H1 (cell line): ENCODE measurements around the gene ALDH1A3. TPM values are rescaled to one million over a fixed set of nuclear protein-coding genes. Genes with fewer than 3 reads are reported as not detected.

Experiments used
- CTCF ChIA-PET: fragments of 300-600 bp; sonication (Branson Sonifier 250); formaldehyde crosslinking; loops from one replicate; lab custom pipeline; 2021; ENCODE audit not compliant: partially characterized antibody; lab: Charles Lee
- POLR2A ChIA-PET: fragments of 300-600 bp; sonication (Branson Sonifier 250); formaldehyde crosslinking; loops from one replicate; lab custom pipeline; 2021; ENCODE audit warnings: inconsistent platforms; ENCODE audit not compliant: partially characterized antibody; lab: Charles Lee
- DNase-seq, 2 experiments: peaks; one replicate each; pipeline versions ENCODE4 v3.0.0 to v3.0.0-alpha.2; 2010 to 2022; ENCODE audit warnings: low spot score in 2 of 2, low read depth in 1 of 2, mixed read lengths in 1 of 2
- FAIRE-seq: peaks from 2 replicates; lab custom pipeline; 2011; peaks lifted over from hg19 to GRCh38; lab: Jason Lieb, UNC
- H2AFZ ChIP-seq: 2 replicates; pipeline ENCODE4 v1.8.1; 2012; ENCODE audit warnings: low read length, inconsistent platforms
- H2AK5ac ChIP-seq: 2 replicates; pipeline ENCODE4 v1.6.1; 2013; ENCODE audit warnings: low read depth, low read length
- H2BK120ac ChIP-seq: replicated peaks from 2 replicates; pipeline ENCODE3; 2013; ENCODE audit warnings: low read depth, low read length, inconsistent platforms
- H2BK12ac ChIP-seq: 2 replicates; pipeline ENCODE4 v1.6.1; 2013; ENCODE audit warnings: low read depth, low read length
- H2BK15ac ChIP-seq: 2 replicates; pipeline ENCODE4 v1.6.1; 2013; ENCODE audit warnings: low read length
- H2BK20ac ChIP-seq: 2 replicates; pipeline ENCODE4 v1.6.1; 2013; ENCODE audit warnings: low read length
- H2BK5ac ChIP-seq: 2 replicates; pipeline ENCODE4 v1.6.1; 2013; ENCODE audit warnings: low read depth, low read length
- H3K14ac ChIP-seq: 2 replicates; pipeline ENCODE4 v1.6.1; 2013; ENCODE audit warnings: inconsistent platforms; ENCODE audit not compliant: insufficient read length
- H3K18ac ChIP-seq: 2 replicates; pipeline ENCODE4 v1.6.1; 2013; ENCODE audit warnings: low read length; ENCODE audit errors: extremely low read depth
- H3K23ac ChIP-seq: 2 replicates; pipeline ENCODE4 v1.6.1; 2013; ENCODE audit warnings: inconsistent platforms; ENCODE audit not compliant: insufficient read length
- H3K23me2 ChIP-seq: 2 replicates; pipeline ENCODE4 v1.6.1; 2013; ENCODE audit warnings: low read depth, low read length
- H3K27ac ChIP-seq: 2 replicates; pipeline ENCODE4 v1.6.1; 2011; ENCODE audit warnings: low read depth, low read length, inconsistent platforms
- H3K27me3 ChIP-seq, 4 experiments: replicated peaks in 1 of 4; 1 replicate in 1 of 4; 2 replicates in 3 of 4; pipeline versions ENCODE4 v1.6.1 to v1.8.1; 2011 to 2013; ENCODE audit warnings: low read length in 3 of 4, mild to moderate bottlenecking in 3 of 4, inconsistent platforms in 2 of 4, mixed read lengths in 2 of 4, moderate library complexity in 1 of 4; ENCODE audit not compliant: control insufficient read depth in 3 of 4, insufficient read depth in 3 of 4; ENCODE audit errors: extremely low read depth in 1 of 4
- H3K36me3 ChIP-seq, 4 experiments: 2 replicates each; pipeline versions ENCODE4 v1.6.1 to v1.8.1; 2011 to 2013; ENCODE audit warnings: mild to moderate bottlenecking in 4 of 4, low read length in 3 of 4, moderate library complexity in 2 of 4, control low read depth in 1 of 4, inconsistent platforms in 1 of 4; ENCODE audit not compliant: insufficient read depth in 4 of 4, control insufficient read depth in 2 of 4
- H3K4ac ChIP-seq: replicated peaks from 2 replicates; pipeline ENCODE3; 2013; ENCODE audit warnings: low read length, low read depth, mixed read lengths, inconsistent platforms; ENCODE audit not compliant: insufficient read length
- H3K4me1 ChIP-seq, 4 experiments: replicated peaks in 1 of 4; 1 replicate in 1 of 4; 2 replicates in 3 of 4; pipeline versions ENCODE4 v1.6.1 to v1.8.1; 2011 to 2013; ENCODE audit warnings: low read length in 3 of 4, inconsistent platforms in 2 of 4, mixed read lengths in 1 of 4; ENCODE audit not compliant: insufficient read depth in 4 of 4, control insufficient read depth in 3 of 4
- H3K4me2 ChIP-seq, 2 experiments: 2 replicates each; pipeline versions ENCODE4 v1.6.1 to v1.8.1; 2011 to 2013; ENCODE audit warnings: low read depth in 2 of 2, low read length in 2 of 2, control low read depth in 1 of 2, inconsistent platforms in 1 of 2, mild to moderate bottlenecking in 1 of 2; ENCODE audit not compliant: insufficient read depth in 1 of 2
- H3K4me3 ChIP-seq, 4 experiments: fragments of 200-600, 300-600 bp in 1 of 4; sonication (generic), shearing (Covaris generic), sonication (Bioruptor Twin) in 1 of 4; 2 replicates each; pipeline versions ENCODE4 v1.5.1 to v1.8.1; 2011 to 2016; ENCODE audit warnings: low read length in 4 of 4, low read depth in 3 of 4, control low read depth in 2 of 4, inconsistent platforms in 2 of 4, mild to moderate bottlenecking in 2 of 4, mixed read lengths in 1 of 4, moderate library complexity in 1 of 4; ENCODE audit not compliant: insufficient read depth in 2 of 4; ENCODE audit errors: extremely low read depth in 1 of 4
- H3K56ac ChIP-seq: replicated peaks from 2 replicates; pipeline ENCODE3; 2013; ENCODE audit warnings: low read depth, mild to moderate bottlenecking, mixed read lengths, low read length, inconsistent platforms; ENCODE audit not compliant: insufficient read length
- H3K79me1 ChIP-seq: 2 replicates; pipeline ENCODE4 v1.6.1; 2013; ENCODE audit warnings: low read depth, low read length, control low read depth
- H3K79me2 ChIP-seq, 2 experiments: 2 replicates each; pipeline versions ENCODE4 v1.6.1 to v1.8.1; 2012 to 2013; ENCODE audit warnings: low read length in 2 of 2, mild to moderate bottlenecking in 2 of 2, inconsistent platforms in 1 of 2; ENCODE audit not compliant: insufficient read depth in 2 of 2, control insufficient read depth in 1 of 2
- H3K9ac ChIP-seq, 4 experiments: replicated peaks in 1 of 4; 1 replicate in 1 of 4; 2 replicates in 3 of 4; pipeline versions ENCODE4 v1.6.1 to v1.8.1; 2011 to 2013; ENCODE audit warnings: low read depth in 3 of 4, low read length in 3 of 4, control low read depth in 2 of 4, mild to moderate bottlenecking in 2 of 4, moderate library complexity in 2 of 4, inconsistent platforms in 1 of 4; ENCODE audit errors: extremely low read depth in 1 of 4
- H3K9me3 ChIP-seq, 2 experiments: 2 replicates each; pipeline versions ENCODE4 v1.6.1 to v1.8.1; 2012 to 2013; ENCODE audit warnings: mild to moderate bottlenecking in 2 of 2, moderate library complexity in 2 of 2, control low read depth in 1 of 2, inconsistent platforms in 1 of 2, low read depth in 1 of 2, low read length in 1 of 2, mixed read lengths in 1 of 2; ENCODE audit not compliant: insufficient read depth in 2 of 2
- H4K20me1 ChIP-seq, 2 experiments: replicated peaks in 1 of 2; 2 replicates each; pipeline versions ENCODE3 to v1.8.1; 2011 to 2013; ENCODE audit warnings: inconsistent platforms in 2 of 2, low read length in 2 of 2, mild to moderate bottlenecking in 1 of 2; ENCODE audit not compliant: insufficient read depth in 2 of 2, control insufficient read depth in 1 of 2
- H4K5ac ChIP-seq: 2 replicates; pipeline ENCODE4 v1.6.1; 2013; ENCODE audit warnings: low read length, low read depth, mixed read lengths, inconsistent platforms; ENCODE audit not compliant: insufficient read length
- H4K8ac ChIP-seq: 2 replicates; pipeline ENCODE4 v1.8.0; 2013; ENCODE audit warnings: mild to moderate bottlenecking, moderate library complexity, low read length, inconsistent platforms; ENCODE audit not compliant: insufficient read depth; ENCODE audit errors: extremely low read depth
- H4K91ac ChIP-seq: replicated peaks from 2 replicates; pipeline ENCODE3; 2013; ENCODE audit warnings: low read length, mixed read lengths, inconsistent platforms; ENCODE audit not compliant: insufficient read length
- CHD1 ChIP-seq: IDR thresholded peaks from 2 replicates; pipeline ENCODE4 v1.6.1; 2012; ENCODE audit warnings: low read depth, low read length, improper control_type of control experiment
- JUND ChIP-seq: IDR thresholded peaks from 2 replicates; pipeline ENCODE4 v1.6.1; 2011; ENCODE audit warnings: mild to moderate bottlenecking, improper control_type of control experiment, low read length
- NRF1 ChIP-seq: IDR thresholded peaks from 2 replicates; pipeline ENCODE4 v1.6.1; 2011; ENCODE audit warnings: mild to moderate bottlenecking, low read depth, low read length, improper control_type of control experiment
- RFX5 ChIP-seq: IDR thresholded peaks from 2 replicates; pipeline ENCODE4 v1.6.1; 2011; ENCODE audit warnings: low read depth, low read length, improper control_type of control experiment, borderline replicate concordance
- SIRT6 ChIP-seq: IDR thresholded peaks from one replicate; pipeline ENCODE4 v1.7.1; 2012; ENCODE audit warnings: low read length, inconsistent platforms
- TAF1 ChIP-seq: IDR thresholded peaks from 2 replicates; pipeline ENCODE4 v1.6.1; 2011; ENCODE audit warnings: mild to moderate bottlenecking, low read depth, low read length
- TBP ChIP-seq: IDR thresholded peaks from 2 replicates; pipeline ENCODE4 v1.6.1; 2011; ENCODE audit warnings: low read depth, low read length, improper control_type of control experiment
- WGBS, 2 experiments: shearing (Covaris generic) in 1 of 2; methylation state at CpG; one replicate each; pipeline versions ENCODE4 v1.1.6 to v1.1.7; 2013 to 2015; ENCODE audit warnings: low lambda C conversion rate in 2 of 2, mixed read lengths in 2 of 2, inconsistent platforms in 1 of 2, low coverage in 1 of 2, missing lambda C conversion rate in 1 of 2; ENCODE audit not compliant: insufficient replicate concordance in 2 of 2, insufficient coverage in 1 of 2, insufficient read length in 1 of 2; ENCODE audit errors: extremely low coverage in 1 of 2, missing lambda C conversion rate in 1 of 2; 5-methylcytosine and 5-hydroxymethylcytosine counted together
- polyA plus RNA-seq, 7 experiments: library from polyadenylated mRNA; depleted of rRNA in 3 of 7; stranded (reverse) in 5 of 7; unstranded in 2 of 7; fragments of >200 nt in 5 of 7; fragments of 200-250 nt in 2 of 7; gene quantifications; 1 replicate in 5 of 7; 2 replicates in 1 of 7; 4 replicates in 1 of 7; pipeline versions ENCODE4 v1.2.1 to v1.2.3, GENCODE V29; 2011 to 2013; ENCODE audit warnings: missing spikeins in 2 of 7, mixed read lengths in 2 of 7
- total RNA-seq: library from RNA; stranded (reverse); fragmentation: NEBNext Ultra II Directional; extraction: Animal tissue kit (Norgen Biotek cat#: 25700); gene quantifications from 2 replicates; pipeline ENCODE4 v1.2.1, GENCODE V29; 2021

ALDH1A3 gene
- total and polyA plus RNA-seq, 2 of the 8 experiments (the other 6 are each of a cell fraction or from before 2014, with no cell fraction given): 2.2 to 5.5 TPM

DNA sequence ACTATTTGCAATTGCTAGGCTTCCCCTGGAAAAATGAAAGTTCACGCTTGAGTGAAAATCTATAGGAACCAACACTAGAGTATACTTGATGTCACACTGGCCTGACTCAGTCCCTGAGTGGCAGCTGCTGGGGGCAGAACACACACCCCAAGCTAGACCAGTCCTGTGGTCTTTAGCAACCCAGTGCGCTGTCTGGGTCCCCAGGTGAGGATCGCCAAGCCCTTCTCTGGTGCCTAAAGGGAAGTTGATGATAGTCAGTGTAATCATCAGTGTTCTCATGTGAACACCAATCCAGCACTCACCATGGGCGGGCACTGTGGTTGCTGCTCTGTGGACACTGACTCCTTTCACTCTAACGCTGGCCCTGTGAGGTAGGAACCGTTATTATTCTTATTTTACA, 11.2 kb downstream of the ALDH1A3 start:
- H3K27me3 ChIP-seq: no peaks in the 10 kb centered on the region; a peak in 1 of 7 replicates
- no peak overlapping the region for H4K91ac ChIP-seq
- no peak overlapping the region for H3K4ac ChIP-seq
- H3K4me1 ChIP-seq: peaks cover 0 to 6% (median 2%) of the 10 kb centered on the region in 4 experiments; a peak in 2 of 7 replicates
- no peak overlapping the region for H2AFZ ChIP-seq
- H2BK20ac ChIP-seq: no peak overlapping the region
- H3K4me2 ChIP-seq: no peak overlapping the region
- peaks cover 0 to 1% of the 10 kb centered on the region in 2 experiments for H4K20me1 ChIP-seq
- H3K79me1 ChIP-seq: no peaks in the 10 kb centered on the region
- H2BK12ac ChIP-seq: no peak overlapping the region
- DNase-seq: no peak
- H3K9ac ChIP-seq: no peak overlapping the region
- H3K23ac ChIP-seq: no peak overlapping the region
- no peak overlapping the region for H2AK5ac ChIP-seq
- no peaks in the 10 kb centered on the region for H3K23me2 ChIP-seq
- H3K36me3 ChIP-seq: no peaks in the 10 kb centered on the region
- no peak overlapping the region for H4K5ac ChIP-seq
- no peak overlapping the region for H3K4me3 ChIP-seq
- H2BK15ac ChIP-seq: no peak overlapping the region
- H2BK5ac ChIP-seq: no peak overlapping the region
- H3K79me2 ChIP-seq: no peaks in the 10 kb centered on the region
- TF ChIP-seq NRF1: no peak
- no peak for TF ChIP-seq SIRT6
- no peak for TF ChIP-seq CHD1
- no peak for TF ChIP-seq RFX5
- TF ChIP-seq TAF1: no peak
- TF ChIP-seq TBP: no peak
- TF ChIP-seq JUND: no peak
- ChIA-PET CTCF (interaction anchor here (0.5 to 6.8 kb wide), 6 partner anchors 11 to 1965 kb away, joined by 3 to 34 read pairs (median 6); no protein-coding TSS in a partner anchor), POLR2A (no interaction called here)
- H2BK120ac ChIP-seq: no peak overlapping the region
- H3K18ac ChIP-seq: no peak overlapping the region
- H3K27ac ChIP-seq: no peak overlapping the region
- WGBS, 2 experiments: 84% methylated on average over 6 of the region's 6 CpGs; no CpG with 5 or more reads in 1 of the 2 experiments
- no peak overlapping the region for H3K14ac ChIP-seq
- no peak overlapping the region for H3K56ac ChIP-seq
- H3K9me3 ChIP-seq: no peaks in the 10 kb centered on the region
- no peak for FAIRE-seq
- H4K8ac ChIP-seq: no peak overlapping the region
